OCI-LY3 (cell line): ENCODE data around the gene INTS3.

ENCODE experiments used
- H2AFZ ChIP-seq: fragments of 200-600, 300-600 bp; shearing (Covaris generic); 2 replicates; pipeline ENCODE4 v1.6.0; 2014; ENCODE audit warnings: antibody characterized with exemption, low read depth, low read length
- H3K27ac ChIP-seq: fragments of 200-600, 300-600 bp; sonication (generic); 2 replicates; pipeline ENCODE4 v1.5.1; 2014; ENCODE audit warnings: mild to moderate bottlenecking, low read length, moderate library complexity, mixed read lengths
- H3K27me3 ChIP-seq: fragments of 200-600, 300-600 bp; sonication (generic); 2 replicates; pipeline ENCODE4 v1.6.1; 2014; ENCODE audit warnings: low read depth, low read length, mixed read lengths
- H3K36me3 ChIP-seq: fragments of 200-600, 300-600 bp; sonication (generic); replicated peaks from 2 replicates; pipeline ENCODE3; 2014; ENCODE audit warnings: low read depth, low read length, mixed read lengths
- H3K4me1 ChIP-seq: fragments of 300-600, 200-600 bp; sonication (generic); 2 replicates; pipeline ENCODE4 v1.6.1; 2014; ENCODE audit warnings: low read length, mixed read lengths
- H3K4me2 ChIP-seq: fragments of 200-600, 300-600 bp; sonication (generic); 2 replicates; pipeline ENCODE4 v1.6.1; 2014; ENCODE audit warnings: low read length, mixed read lengths
- H3K4me3 ChIP-seq: fragments of 300-600, 200-600 bp; sonication (generic); 2 replicates; pipeline ENCODE4 v1.5.1; 2014; ENCODE audit warnings: antibody characterized with exemption, mild to moderate bottlenecking, low read length, moderate library complexity
- H3K79me2 ChIP-seq: fragments of 300-600, 200-600 bp; shearing (Covaris generic); 2 replicates; pipeline ENCODE4 v1.6.1; 2014; ENCODE audit warnings: mild to moderate bottlenecking, low read length, mixed read lengths
- H3K9ac ChIP-seq: fragments of 300-600, 200-600 bp; shearing (Covaris generic); 2 replicates; pipeline ENCODE4 v1.6.0; 2014; ENCODE audit warnings: mild to moderate bottlenecking, low read length, moderate library complexity
- H3K9me3 ChIP-seq: fragments of 200-600, 300-600 bp; shearing (Covaris generic); 2 replicates; pipeline ENCODE4 v1.6.1; 2014; ENCODE audit warnings: low read length, mixed read lengths; ENCODE audit not compliant: insufficient read depth
- H4K20me1 ChIP-seq: fragments of 200-600, 300-600 bp; sonication (generic); 2 replicates; pipeline ENCODE4 v1.6.1; 2016; ENCODE audit warnings: low read length, mixed read lengths; ENCODE audit not compliant: insufficient read depth
- CTCF ChIP-seq: fragments of 200-600, 300-600 bp; sonication (generic); IDR thresholded peaks from 2 replicates; pipeline ENCODE4 v1.5.1; 2014; ENCODE audit warnings: antibody characterized with exemption, low read length, low read depth
- EZH2phosphoT487 ChIP-seq: fragments of 200-600 bp; shearing (Covaris generic); IDR thresholded peaks from 2 replicates; pipeline ENCODE4 v1.6.1; 2018; ENCODE audit warnings: antibody characterized with exemption, mixed run types, low read depth

Gene INTS3

DNA sequence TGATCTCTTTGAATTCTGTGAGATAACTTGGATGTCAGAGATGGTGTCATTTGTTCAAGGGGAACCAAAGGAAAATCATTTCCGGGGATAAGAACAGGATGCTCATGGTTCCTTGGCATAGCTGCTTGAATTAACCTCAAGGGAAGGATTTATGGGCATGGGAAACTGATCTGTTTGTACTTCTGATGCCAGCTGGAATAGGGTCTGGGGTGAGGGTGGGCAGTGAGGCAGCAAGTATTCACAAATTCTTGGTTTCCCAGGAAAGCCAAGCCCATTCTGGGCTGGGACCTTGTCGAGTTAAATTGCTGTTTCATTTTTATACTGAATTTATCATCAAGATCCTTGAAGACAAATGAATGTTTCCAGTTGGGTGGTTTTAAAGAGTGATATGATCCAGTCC, 14.1 kb downstream of the INTS3 start:
- no peak overlapping the region for H3K9ac ChIP-seq
- peak overlapping the region; percentile 31 for H3K4me3 ChIP-seq
- peaks cover 48% of the 10 kb centered on the region for H3K36me3 ChIP-seq
- H3K9me3 ChIP-seq = no peaks in the 10 kb centered on the region
- TF ChIP-seq CTCF (no peak), EZH2phosphoT487 (no peak)
- H4K20me1 ChIP-seq = peaks cover 15% of the 10 kb centered on the region; the same call in 1 of the 2 replicates
- H3K27ac ChIP-seq = peak overlapping the region; percentile 80
- peak overlapping the region; percentile 61 for H3K4me2 ChIP-seq
- H2AFZ ChIP-seq = no peak overlapping the region
- peaks cover 29% of the 10 kb centered on the region for H3K4me1 ChIP-seq
- H3K27me3 ChIP-seq = no peaks in the 10 kb centered on the region
- peaks cover 3% of the 10 kb centered on the region; the same call in 1 of the 2 replicates for H3K79me2 ChIP-seq

GRCh38 chr1:153742411-153743142, 14.7 kb downstream of the INTS3 start:
- H3K79me2 ChIP-seq = peaks cover 3% of the 10 kb centered on the region; the same call in 1 of the 2 replicates
- peak overlapping the region; percentile 80 for H3K27ac ChIP-seq
- peak overlapping the region; percentile 47; the same call in 1 of the 2 replicates for H3K9ac ChIP-seq
- no peaks in the 10 kb centered on the region for H3K9me3 ChIP-seq
- peaks cover 54% of the 10 kb centered on the region for H3K36me3 ChIP-seq
- TF ChIP-seq CTCF (no peak), EZH2phosphoT487 (no peak)
- peaks cover 15% of the 10 kb centered on the region; the same call in 1 of the 2 replicates for H4K20me1 ChIP-seq
- H3K4me1 ChIP-seq = peaks cover 29% of the 10 kb centered on the region
- H2AFZ ChIP-seq = no peak overlapping the region
- no peaks in the 10 kb centered on the region for H3K27me3 ChIP-seq
- peak overlapping the region; percentile 61 for H3K4me2 ChIP-seq
- peak overlapping the region; percentile 31 for H3K4me3 ChIP-seq

- TF ChIP-seq CTCF = no peak
- TF ChIP-seq EZH2phosphoT487 = no peak
- Histone ChIP-seq H3K4me2 (no peak overlapping the region), H3K4me3 (no peak overlapping the region), H3K4me1 (peaks cover 35% of the 10 kb centered on the region), H3K9ac (no peak overlapping the region), H3K36me3 (peaks cover 74% of the 10 kb centered on the region), H3K27ac (no peak overlapping the region), H3K27me3 (no peaks in the 10 kb centered on the region), H4K20me1 (peaks cover 15% of the 10 kb centered on the region; the same call in 1 of the 2 replicates), H3K79me2 (peaks cover 3% of the 10 kb centered on the region; the same call in 1 of the 2 replicates), H3K9me3 (no peaks in the 10 kb centered on the region), H2AFZ (no peak overlapping the region)
These were observed 17.6 kb downstream of the INTS3 start for GRCh38 chr1:153745417-153745816.

GRCh38 chr1:153746174-153746573, 18.3 kb downstream of the INTS3 start:
- H3K9me3 ChIP-seq = no peaks in the 10 kb centered on the region
- H3K27ac ChIP-seq = no peak overlapping the region
- H3K9ac ChIP-seq = no peak overlapping the region
- TF ChIP-seq CTCF (no peak), EZH2phosphoT487 (no peak)
- H3K4me1 ChIP-seq = peaks cover 37% of the 10 kb centered on the region
- H3K79me2 ChIP-seq = peaks cover 3% of the 10 kb centered on the region; the same call in 1 of the 2 replicates
- peaks cover 75% of the 10 kb centered on the region for H3K36me3 ChIP-seq
- no peak overlapping the region for H3K4me2 ChIP-seq
- H3K27me3 ChIP-seq = no peaks in the 10 kb centered on the region
- no peak overlapping the region for H3K4me3 ChIP-seq
- H4K20me1 ChIP-seq = peaks cover 15% of the 10 kb centered on the region; the same call in 1 of the 2 replicates
- H2AFZ ChIP-seq = no peak overlapping the region
